RPMI7951 (cell line): ENCODE results near the gene MYH10. TPM values are rescaled to one million over a fixed set of nuclear protein-coding genes. Genes with fewer than 3 reads are reported as not detected.

ENCODE experiments used
- DNase-seq: peaks from one replicate; pipeline ENCODE4 v3.0.0-alpha.2; 2012; ENCODE audit warnings: low read depth
- total RNA-seq: library from RNA; depleted of rRNA; stranded (reverse); fragments of >200 nt; shearing (Covaris generic); gene quantifications from 2 replicates; pipeline ENCODE4 v1.2.3, GENCODE V29; 2014

MYH10 gene
- total RNA-seq, 1 experiment from 2014 or later, result 21.9 TPM

DNA sequence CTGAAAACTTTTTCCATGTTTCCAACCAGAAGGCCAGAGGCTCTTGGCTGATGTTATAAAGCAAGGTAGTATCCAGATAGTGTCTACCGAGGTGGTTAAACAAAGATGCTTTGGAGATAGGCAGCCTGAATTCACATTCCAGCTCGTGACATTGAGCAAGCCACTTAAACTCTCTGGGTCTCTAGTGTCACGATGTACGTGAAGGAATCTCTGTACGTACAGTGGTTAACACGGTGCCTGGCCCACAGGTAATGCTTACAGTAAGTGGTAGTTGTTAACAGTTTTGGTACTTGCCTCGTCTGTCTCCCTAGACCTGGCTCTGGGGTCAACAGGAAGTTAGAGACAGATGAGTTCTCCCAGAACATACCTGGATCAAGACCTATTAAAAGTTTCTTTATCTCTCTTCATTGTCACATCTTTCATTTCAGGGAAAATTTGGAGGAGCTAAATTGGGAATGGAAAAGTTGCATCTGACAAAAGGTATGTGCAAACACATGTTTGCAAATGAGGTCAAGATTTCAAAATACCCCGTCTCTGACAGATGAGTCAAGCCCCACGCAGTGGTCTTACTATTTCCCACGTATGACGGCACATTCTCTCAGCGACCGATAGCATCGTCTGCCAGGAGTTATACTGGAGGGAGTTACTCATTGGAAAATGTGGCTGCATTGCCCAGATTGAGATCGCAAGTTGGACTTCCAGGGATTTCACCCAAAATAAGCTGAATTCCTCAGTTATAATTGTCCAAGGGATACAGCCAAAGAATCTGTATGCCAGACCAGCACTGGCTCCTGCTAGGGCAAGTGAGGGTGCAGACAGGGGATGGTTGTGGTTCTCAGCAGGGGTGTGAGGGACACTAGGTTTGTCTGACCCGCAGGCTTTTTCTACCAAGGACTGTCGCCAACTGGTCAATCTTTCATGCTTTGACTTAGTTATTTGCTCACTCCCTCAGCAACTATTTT lies 18.9 kb upstream of the MYH10 start:
- no peak for DNase-seq

DNA sequence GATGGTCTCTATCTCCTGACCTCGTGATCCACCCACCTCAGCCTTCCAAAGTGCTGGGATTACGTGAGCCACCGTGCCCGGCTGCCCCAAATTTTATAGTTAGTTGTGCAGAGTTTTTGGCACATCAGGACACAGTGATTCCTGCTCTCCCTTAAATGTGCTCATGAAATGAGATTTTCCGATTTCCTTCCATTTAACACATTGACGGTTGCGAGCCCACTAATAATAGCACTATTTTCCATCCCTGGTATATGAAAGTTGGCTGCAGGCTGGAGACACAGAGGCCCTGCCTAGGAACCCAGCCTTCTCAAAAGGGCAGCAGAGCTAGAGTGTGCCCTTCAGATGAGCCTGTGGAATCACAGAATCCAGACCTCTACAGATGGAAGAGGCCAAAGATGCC lies 17.4 kb upstream of the MYH10 start:
- no peak for DNase-seq

DNA sequence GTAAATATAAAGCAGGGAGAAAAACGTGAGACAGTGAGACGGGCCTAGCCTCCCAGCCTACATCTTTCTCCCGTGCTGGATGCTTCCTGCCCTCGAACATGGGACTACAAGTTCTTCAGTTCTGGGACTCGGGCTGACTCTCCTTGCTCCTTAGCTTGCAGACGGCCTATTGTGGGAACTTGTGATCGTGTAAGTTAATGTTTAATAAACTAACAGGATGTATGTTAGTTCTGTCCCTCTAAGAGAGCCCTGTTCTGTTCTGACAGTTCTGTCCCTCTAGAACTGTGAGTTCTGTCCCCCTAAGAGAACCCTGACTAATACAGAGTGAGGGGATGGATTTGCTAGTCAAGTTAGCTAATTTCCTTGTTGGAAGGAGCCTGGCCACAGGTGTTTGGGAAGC lies 16.7 kb upstream of the MYH10 start:
- DNase-seq, result no peak

DNA sequence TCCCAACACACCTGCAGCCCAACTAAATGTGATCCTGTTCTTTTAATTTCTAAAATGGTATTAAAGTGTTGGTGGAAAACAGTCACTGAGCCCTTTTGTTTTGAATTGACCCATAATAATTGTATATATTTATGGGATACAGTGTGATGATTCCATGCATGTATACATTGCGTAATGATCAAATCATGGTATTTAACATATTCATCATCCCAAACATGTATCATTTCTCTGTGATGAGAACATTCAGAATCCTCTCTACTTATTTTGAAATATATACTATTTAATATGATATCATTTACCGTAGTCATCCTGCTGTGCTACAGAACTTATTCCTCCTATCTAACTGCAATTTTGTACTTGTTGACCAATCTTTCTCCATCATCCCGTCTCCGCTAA lies 14.0 kb upstream of the MYH10 start:
- no peak for DNase-seq

DNA sequence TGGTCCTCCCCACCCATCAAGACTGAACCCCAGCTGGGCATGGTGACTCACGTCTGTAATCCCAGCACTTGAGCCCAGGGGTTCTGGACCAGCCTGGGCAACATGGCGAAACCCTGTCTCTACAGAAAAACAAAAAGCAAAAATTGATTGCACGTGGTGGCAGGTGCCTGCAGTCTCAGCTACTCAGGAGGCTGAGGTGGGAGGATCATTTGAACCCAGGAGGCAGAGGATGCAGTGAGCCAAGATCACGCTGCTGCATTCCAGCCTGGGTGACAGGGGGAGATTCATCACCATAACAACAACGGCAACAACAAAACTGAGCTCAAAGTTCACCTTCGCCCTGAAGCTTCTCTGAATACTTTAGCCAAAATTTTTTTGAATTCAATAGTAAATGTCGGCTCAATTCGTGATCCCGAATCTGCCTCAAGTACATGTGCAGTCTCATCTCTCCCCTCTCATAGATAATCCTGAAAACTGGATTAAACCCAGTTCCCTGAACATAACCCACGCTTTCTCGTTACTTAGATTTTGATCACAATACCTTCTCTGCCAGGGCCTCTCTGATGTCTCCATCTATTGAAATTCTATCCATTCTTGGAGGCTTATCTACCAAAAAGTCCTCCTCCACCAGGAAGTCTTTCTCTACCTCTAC lies 13.5 kb upstream of the MYH10 start:
- DNase-seq, result no peak

DNA sequence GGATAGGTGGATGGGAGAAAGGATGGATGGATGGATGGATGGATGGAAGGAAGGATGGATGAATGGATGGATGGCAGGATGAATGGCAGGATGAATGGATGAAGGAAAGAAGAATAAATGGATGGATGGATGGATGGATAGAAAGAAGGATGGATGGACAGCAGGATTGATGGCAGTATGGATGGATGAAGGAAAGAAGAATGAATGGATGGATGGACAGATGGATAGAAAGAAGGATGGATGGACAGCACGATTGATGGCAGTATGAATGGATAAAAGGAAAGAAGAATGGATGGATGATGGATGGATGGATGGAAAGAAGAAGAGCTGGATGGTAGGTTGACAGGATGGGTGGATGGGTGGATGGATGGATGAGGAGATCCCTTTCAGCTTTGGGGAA lies 9.2 kb upstream of the MYH10 start:
- no peak for DNase-seq

DNA sequence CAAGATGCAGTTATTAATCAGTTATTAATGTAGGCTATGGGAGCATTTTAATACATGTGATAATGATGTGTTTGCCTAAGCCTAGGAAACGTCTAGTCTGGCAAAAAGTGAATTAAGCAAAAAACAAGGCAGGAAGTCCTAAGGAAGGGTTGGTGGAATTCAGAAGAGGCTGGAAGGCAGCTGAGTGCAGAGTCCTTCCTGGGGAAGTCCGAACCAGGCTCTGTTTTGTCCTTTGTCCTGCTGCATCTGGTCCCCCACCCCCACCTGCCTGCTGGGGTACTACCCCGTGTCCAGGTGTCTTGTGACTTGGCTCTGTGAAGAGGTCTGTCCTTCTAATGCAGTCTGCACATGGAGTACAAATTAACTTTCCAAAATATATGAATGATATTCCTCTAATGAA lies 1.5 kb upstream of the MYH10 start:
- DNase-seq, result no peak

DNA sequence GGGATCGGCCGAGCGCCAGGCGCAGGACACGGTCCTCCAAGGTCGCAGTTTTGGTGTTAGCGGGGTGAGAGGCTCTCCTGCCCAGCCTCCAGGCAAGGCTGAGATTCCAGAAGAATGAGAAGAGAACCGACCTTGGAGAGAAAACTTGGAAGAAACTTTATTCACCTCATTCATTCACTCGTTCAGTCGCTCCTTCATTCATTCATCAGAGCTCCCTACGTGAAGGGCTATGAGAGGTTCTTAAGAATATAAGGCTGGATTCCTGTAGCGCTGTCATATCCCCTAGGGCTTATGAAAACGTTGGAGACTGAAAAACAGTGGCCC lies 991 bp upstream of the MYH10 start:
- no peak for DNase-seq

DNA sequence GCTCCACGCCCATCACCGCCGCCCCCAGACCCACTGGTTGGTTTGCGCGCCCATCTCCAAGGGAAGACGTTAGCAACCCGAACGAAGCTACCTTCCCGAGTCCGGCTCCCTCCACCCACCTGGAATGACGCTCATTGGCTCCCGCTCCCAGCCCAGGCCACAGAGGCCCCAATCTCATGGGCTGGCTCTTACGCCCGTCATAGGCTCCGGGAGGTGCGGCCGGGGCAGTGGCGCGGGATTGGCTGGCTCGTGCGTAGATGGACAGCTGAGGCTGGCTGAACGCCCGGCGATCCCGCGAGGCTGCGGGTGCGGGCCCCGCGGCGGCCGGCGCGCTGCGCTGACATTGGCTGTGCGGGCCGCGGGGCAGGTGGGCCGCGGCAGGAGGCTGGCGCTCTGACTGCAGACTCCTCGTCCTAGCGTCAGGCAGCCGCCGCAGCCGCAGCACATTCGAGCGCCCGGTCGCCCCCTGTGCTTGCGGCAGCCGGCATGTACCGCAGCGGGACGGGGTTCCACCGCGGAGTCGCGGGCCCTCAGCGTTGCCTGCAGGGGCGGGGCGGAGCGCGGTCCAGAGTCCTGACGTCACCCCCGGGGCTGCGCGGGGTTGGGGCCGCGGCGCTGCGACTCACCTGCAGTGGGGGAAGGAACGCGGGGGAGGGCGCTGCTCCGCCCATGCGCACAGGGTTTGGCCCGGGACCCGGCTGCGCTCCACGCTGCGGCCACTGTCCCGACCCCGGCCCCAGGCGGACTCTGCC lies 453 bp upstream of the MYH10 start:
- DNase-seq, result peak; percentile 98

DNA sequence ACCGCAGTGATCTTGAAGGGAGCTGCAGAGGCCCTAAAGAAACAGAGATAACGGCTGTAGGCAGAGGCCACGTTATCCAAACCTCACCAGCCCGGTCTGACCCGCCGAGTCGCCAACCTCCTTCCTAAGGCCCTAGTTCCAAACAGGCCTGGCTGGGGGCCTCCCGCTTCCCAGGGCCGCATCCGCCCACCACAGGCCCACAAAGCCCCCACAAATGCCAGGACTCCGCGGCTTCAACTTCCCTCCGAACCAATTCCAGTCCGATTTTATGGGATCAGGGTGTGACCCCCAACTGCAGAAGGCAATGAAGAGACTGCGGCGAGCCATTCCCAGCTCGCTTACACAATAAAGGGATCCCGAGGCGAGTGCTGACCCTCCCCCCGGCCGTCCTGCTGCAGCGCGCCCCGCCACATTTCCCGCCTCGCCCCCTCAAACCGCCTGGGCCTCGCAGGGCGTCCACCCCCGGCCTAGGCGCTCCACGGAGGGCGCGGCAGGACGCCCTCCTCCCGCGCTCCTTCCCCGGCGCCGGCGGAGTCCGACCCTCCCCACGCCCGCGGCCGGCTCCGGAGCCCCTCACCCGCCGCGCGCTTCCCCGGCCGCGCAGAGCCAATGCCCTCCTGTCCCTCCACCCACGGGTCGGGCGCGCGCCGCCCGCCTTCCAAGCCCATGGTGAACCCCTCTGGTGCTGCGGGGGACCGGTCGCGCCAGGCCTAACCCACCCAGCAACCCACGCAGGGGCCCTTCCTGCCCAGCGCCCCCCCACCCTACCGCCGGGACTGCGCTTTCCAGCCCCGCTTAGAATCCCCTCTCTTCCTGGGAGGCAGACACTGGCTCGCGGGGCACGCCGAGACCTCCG lies 926 bp downstream of the MYH10 start:
- DNase-seq, result no peak

DNA sequence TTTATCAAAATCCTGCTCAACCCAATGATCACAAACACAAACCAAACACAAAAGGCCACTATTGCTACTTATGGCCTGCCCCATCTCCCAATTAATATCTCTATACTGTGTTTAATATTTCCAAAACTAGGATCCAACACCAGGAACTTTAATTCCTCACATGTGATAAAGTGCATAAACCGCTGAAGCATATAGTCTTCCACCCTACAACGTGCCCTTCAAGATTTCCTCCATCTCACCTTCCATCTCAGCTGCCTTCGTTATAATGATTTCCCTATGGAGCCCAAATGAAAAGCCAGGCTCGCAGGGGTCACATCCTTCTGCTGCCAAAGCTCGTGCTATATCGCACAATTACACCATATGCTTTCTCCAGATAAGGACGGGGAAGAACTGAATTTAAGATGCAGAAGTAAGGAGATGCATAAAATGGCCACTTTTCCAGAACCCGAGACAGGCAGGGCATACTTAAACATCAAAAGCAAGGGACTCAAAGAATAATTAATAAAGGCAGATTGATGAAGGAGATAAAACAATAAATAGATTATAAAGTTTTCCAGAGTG lies 1.8 kb downstream of the MYH10 start:
- DNase-seq, result no peak

DNA sequence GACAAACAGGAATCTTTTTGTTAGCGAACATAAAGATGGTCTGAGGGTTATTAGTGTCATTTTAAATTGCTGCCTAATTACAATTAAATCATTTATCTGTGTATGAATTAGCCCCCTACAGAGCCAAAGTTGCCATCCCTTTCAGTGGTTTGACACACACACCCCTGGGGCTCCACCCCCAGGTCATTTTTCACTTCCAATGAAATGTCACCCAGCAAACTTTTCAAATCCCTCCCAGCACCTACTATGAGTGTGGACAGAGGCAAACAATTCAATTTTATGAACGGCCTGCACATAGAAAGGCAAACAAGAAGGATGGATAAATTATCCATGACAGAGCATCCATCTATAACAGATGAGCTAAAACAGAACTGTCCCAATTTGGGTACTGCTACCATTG lies 2.4 kb downstream of the MYH10 start:
- DNase-seq, result no peak

DNA sequence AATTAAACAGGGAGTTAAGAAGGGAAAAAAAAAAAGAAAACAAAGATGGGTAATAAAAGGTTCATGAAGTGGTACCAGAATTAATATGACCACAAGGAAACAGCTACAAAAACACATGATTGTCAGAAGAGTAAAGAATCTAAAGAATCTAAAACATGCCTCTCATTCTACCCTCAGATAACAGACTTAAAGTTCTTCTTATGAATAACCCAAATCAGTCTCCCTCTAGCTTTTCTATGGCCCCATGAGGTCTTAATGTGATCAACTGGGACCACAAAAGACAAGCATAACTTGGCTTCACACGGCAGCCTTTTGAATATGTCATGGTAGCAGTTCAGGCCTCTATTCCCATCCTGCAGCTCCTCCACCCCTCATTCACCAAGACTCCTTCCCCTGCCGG lies 6.9 kb downstream of the MYH10 start:
- no peak for DNase-seq

DNA sequence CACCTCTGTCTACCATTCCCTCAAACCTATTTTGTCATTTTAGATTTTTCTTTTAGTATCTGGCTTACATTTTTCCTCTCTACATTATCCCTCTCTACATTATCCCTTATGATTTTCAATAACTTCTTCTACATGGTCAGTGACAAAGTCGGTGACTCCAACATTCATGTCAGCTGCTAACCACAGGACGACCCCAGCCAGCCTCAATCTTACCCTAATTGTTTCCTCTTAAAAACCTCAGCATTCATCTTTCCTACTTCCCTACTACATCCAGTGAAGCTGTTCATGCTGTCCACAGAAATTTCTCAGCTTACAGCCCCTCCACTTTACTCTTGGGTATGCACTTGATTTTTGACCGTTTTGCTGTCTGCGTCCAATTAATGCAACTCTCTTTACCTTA lies 8.3 kb downstream of the MYH10 start:
- DNase-seq, result no peak

DNA sequence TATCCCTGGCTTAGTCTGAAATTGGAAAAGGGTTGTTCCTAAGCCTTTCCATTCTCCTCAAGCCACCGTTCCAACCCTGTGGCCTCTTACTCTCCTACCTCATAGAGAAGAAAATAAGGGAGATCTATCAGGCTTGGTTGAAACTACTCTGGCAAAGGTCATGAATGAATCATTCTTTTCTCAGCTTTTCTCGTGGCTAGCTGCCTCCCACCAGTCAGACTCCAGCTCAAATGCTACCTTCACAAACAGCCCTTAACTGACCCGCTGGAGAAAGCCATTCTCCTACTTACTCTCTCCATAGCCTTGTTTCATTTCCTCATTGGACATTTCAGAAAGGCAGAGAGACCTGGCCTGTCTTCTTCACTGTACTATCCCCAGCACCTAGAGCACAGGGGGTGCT lies 8.9 kb downstream of the MYH10 start:
- DNase-seq, result peak; percentile 28

DNA sequence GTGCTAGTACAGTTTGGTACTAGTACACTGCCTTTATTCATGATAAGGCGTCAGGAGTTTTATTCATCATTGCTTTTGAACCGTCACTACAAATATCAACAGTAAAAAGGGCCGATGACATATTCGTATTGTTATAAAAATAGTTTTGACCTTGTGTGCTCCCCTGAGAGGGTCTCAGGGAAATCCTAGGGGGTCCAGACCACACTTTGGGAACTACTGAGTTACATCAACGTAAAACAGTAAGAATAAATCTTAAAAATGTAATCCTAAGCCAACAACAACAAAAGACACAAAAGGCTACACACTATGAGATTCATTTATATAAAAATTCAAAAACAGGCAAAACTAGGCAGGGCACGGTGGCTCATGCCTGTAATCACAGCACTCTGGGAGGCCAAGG lies 11.2 kb downstream of the MYH10 start:
- DNase-seq, result no peak

DNA sequence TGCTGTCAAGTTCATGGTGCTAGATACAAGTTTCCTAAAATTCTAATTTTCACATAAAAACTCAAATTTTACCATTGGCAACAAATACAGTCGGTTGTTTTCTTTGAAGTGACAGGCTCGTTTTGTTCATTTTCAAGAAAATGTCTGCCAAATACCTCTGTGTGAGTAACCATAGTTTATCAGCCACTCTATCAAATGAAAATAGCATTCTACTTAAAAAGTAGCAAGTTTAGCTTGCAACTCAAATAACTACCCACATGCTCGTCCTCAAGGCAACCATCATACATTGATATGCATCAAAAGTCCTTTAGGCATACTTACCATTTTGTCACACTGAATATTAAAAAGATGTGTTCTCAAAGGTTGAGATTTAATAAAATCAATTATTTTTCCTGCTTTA lies 11.7 kb downstream of the MYH10 start:
- DNase-seq, result no peak

DNA sequence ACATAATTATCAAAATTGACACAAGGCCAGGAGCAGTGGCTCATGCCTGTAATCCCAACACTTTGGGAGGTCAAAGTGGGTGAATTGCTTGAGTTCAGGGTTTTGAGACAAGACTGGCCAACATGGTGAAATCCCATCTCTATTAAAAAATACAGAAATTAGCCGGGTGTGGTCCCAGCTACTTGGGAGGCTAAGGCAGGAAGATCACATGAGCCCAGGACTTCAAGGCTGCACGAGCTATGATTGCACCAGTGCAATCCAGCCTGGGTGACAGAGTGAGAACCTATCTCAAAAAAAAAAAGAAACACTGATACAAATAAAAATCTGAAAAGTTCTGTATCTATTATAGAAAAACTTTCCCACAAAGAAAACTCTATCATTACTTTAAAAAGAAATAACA lies 15.5 kb downstream of the MYH10 start:
- no peak for DNase-seq

DNA sequence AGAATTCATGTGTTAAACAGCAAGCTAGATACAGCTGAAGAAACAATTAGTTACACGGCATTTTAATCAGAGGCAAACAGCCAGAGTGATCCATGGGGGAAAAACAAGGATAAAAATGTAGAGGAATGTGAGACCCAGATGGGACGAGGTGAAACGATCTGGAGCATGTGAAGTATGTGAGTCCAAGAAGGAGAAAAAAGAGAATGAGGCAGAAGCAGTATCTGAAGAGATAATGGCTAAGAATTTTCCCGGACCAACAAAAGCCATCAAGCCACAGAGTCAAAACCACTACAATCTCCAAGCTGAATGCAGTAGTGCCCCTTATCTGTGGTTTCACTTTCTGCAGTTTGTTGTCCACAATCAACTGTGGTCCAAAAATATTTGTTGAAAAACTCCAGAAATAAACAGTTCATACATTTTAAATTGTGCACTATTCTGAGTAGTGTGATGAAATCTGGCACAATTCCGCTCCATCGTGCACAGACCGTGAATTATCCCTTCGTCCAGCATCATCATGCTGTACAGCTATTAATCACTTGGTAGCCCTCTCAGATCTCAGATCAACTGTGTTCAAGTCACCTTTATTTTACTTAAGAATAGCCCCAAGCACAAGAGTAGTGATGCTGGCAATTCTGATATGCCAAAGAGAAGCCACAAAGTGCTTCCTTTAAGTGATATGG lies 18.8 kb downstream of the MYH10 start:
- no peak for DNase-seq

DNA sequence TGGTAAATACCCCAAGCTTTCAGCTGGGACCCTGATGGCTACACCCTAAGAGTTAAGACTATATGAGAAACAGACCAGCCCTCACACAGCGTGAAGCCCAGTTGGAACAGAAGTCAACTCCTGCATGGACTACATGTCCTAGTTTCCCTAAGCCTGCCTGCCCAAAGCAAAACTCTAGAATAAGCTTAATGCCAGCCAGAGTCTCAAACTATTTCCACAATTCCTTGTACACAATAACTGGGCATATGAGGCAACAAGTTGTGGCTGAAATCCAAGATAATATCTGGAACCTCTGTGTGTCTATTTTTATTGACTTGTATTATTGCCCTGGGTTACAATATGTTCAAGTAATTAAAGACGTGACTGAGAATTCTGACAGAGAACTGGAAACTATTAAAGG lies 19.4 kb downstream of the MYH10 start:
- DNase-seq, result no peak

DNA sequence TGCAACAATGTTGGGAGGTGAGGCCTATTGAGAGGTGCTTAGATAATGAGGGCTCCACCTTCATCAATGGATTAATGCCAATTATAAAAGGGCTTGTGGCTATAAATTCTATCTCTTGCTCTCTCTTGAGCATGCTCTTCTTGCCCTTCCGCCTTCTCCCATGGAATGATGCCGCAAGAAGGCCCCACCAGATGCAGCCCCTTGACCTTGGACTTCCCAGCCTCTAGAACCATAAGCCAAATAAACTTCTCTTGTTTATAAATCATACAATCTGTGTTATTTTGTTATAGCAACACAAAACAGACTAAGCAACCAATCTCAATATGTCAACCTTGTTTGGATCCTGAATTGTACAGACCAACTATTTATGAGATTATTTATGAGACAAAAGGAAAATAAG lies 20.0 kb downstream of the MYH10 start:
- no peak for DNase-seq
